ENCODE data around the gene NR1H2. TPM values are rescaled to one million over a fixed set of nuclear protein-coding genes. Genes with fewer than 3 reads are reported as not detected.

NR1H2 gene
- total RNA-seq, 1 experiment from 2014 or later, result 38.3 TPM

GRCh38 chr19:50402544-50403301 is 26.5 kb downstream of the NR1H2 start:
- intact Hi-C loops (cut with micrococcal nuclease; ENCODE audit: unreplicated experiment), result no loop called here

GRCh38 chr19:50406156-50406820 is 30.0 kb downstream of the NR1H2 start:
- Histone ChIP-seq H3K27me3 (replicated peaks; ENCODE audit: control insufficient read depth, insufficient read depth, low read length) (no peaks in the 10 kb centered on the region), H3K36me3 (ENCODE audit: control insufficient read depth, insufficient read depth, low read length) (peaks cover 7% of the 10 kb centered on the region), H3K4me1 (peaks cover 11% of the 10 kb centered on the region), H3K4me3 (ENCODE audit: low read depth, low read length) (no peak overlapping the region), H3K9me3 (no peaks in the 10 kb centered on the region)
- no TSS peak for BruUV-seq (replicated peaks)
- peak overlapping the region; percentile 14 for H3K4me3 Mint-ChIP-seq (ENCODE audit: unreplicated experiment)
- ChIA-PET CTCF (interaction anchor here (1.2 kb wide), 1 partner anchor 30 kb away, joined by 13 read pairs; the partner anchor contains the start of gene NR1H2), POLR2A (no interaction called here)
- peaks cover 74% of the 10 kb centered on the region for H3K36me3 Mint-ChIP-seq (ENCODE audit: insufficient read depth, unreplicated experiment)
- no peaks in the 10 kb centered on the region for H3K27me3 Mint-ChIP-seq (ENCODE audit: insufficient read depth, unreplicated experiment)
- no peak for TF ChIP-seq CTCF (IDR thresholded peaks at IDR 0.05; ENCODE audit: insufficient read depth in 1 of 2, low read depth in 1 of 2, low read length in 1 of 2, severe bottlenecking in 1 of 2, unreplicated experiment in 1 of 2)
- no peaks in the 10 kb centered on the region for H3K9me3 Mint-ChIP-seq (ENCODE audit: unreplicated experiment)
- no peak for DNase-seq
- H3K27ac Mint-ChIP-seq (ENCODE audit: unreplicated experiment), result no peak overlapping the region
- intact Hi-C loops (cut with micrococcal nuclease; ENCODE audit: unreplicated experiment), result no loop called here
- no peaks in the 10 kb centered on the region for H3K4me1 Mint-ChIP-seq (ENCODE audit: low read depth, unreplicated experiment)

More at GRCh38 chr19:50402544-50403301, 26.5 kb downstream of the NR1H2 start:
- no peak for DNase-seq
- H3K27me3 ChIP-seq (replicated peaks; ENCODE audit: control insufficient read depth, insufficient read depth, low read length), result no peaks in the 10 kb centered on the region
- no TSS peak for BruUV-seq (replicated peaks)
- no peak overlapping the region for H3K4me3 ChIP-seq (ENCODE audit: low read depth, low read length)
- H3K36me3 ChIP-seq (ENCODE audit: control insufficient read depth, insufficient read depth, low read length), result peaks cover 5% of the 10 kb centered on the region; the same call in 1 of the 2 replicates
- POLR2A ChIA-PET, result no interaction called here
- no peak overlapping the region for H3K4me3 Mint-ChIP-seq (ENCODE audit: unreplicated experiment)
- no peaks in the 10 kb centered on the region for H3K9me3 Mint-ChIP-seq (ENCODE audit: unreplicated experiment)
- no peaks in the 10 kb centered on the region for H3K27me3 Mint-ChIP-seq (ENCODE audit: insufficient read depth, unreplicated experiment)
- H3K36me3 Mint-ChIP-seq (ENCODE audit: insufficient read depth, unreplicated experiment), result peaks cover 75% of the 10 kb centered on the region
- no peaks in the 10 kb centered on the region for H3K9me3 ChIP-seq
- H3K4me1 Mint-ChIP-seq (ENCODE audit: low read depth, unreplicated experiment), result peaks cover 6% of the 10 kb centered on the region
- no peak for TF ChIP-seq CTCF (IDR thresholded peaks at IDR 0.05; ENCODE audit: insufficient read depth in 1 of 2, low read depth in 1 of 2, low read length in 1 of 2, severe bottlenecking in 1 of 2, unreplicated experiment in 1 of 2)
- H3K4me1 ChIP-seq, result no peaks in the 10 kb centered on the region
- CTCF ChIA-PET, result no interaction called here
- no peak overlapping the region for H3K27ac Mint-ChIP-seq (ENCODE audit: unreplicated experiment)

GRCh38 chr19:50406829-50407228 is 30.6 kb downstream of the NR1H2 start:
- ChIA-PET POLR2A (no interaction called here), CTCF (interaction anchor here (1.2 kb wide), 1 partner anchor 31 kb away, joined by 13 read pairs; the partner anchor contains the start of gene NR1H2)
- BruUV-seq (replicated peaks), result no TSS peak
- Mint-ChIP-seq H3K27me3 (ENCODE audit: insufficient read depth, unreplicated experiment) (no peaks in the 10 kb centered on the region), H3K27ac (ENCODE audit: unreplicated experiment) (no peak overlapping the region), H3K4me1 (ENCODE audit: low read depth, unreplicated experiment) (no peaks in the 10 kb centered on the region), H3K9me3 (ENCODE audit: unreplicated experiment) (no peaks in the 10 kb centered on the region), H3K36me3 (ENCODE audit: insufficient read depth, unreplicated experiment) (peaks cover 69% of the 10 kb centered on the region), H3K4me3 (ENCODE audit: unreplicated experiment) (peak overlapping the region; percentile 14)
- no peak overlapping the region for H3K4me3 ChIP-seq (ENCODE audit: low read depth, low read length)
- no peaks in the 10 kb centered on the region for H3K9me3 ChIP-seq
- H3K4me1 ChIP-seq, result peaks cover 11% of the 10 kb centered on the region
- TF ChIP-seq CTCF (IDR thresholded peaks at IDR 0.05; ENCODE audit: insufficient read depth in 1 of 2, low read depth in 1 of 2, low read length in 1 of 2, severe bottlenecking in 1 of 2, unreplicated experiment in 1 of 2), result no peak
- H3K36me3 ChIP-seq (ENCODE audit: control insufficient read depth, insufficient read depth, low read length), result peaks cover 4% of the 10 kb centered on the region
- DNase-seq, result no peak
- intact Hi-C loops (cut with micrococcal nuclease; ENCODE audit: unreplicated experiment), result no loop called here
- H3K27me3 ChIP-seq (replicated peaks; ENCODE audit: control insufficient read depth, insufficient read depth, low read length), result no peaks in the 10 kb centered on the region

Measured in Caco-2 (cell line).